Activated CD4-positive, alpha-beta memory T cell treated with anti-CD3 and anti-CD28 coated beads, Interleukin-2, amount 10 ng/mL, durations not matched to agents 7 days and 5 days (primary cell): Measurements from ENCODE around the gene SLC23A1. TPM values are rescaled to one million over a fixed set of nuclear protein-coding genes. Genes with fewer than 3 reads are reported as not detected.
A peak's percentile ranks its signal among the peaks of the same experiment; 100 is the strongest.

Source experiments
- CTCF ChIA-PET: fragments of 350-600 bp; sonication (Branson Sonifier 250); formaldehyde crosslinking; loops from one replicate; lab custom pipeline; 2021; ENCODE audit warnings: antibody characterized with exemption, inconsistent platforms; lab: Charles Lee
- POLR2A ChIA-PET: fragments of 350-600 bp; sonication (Branson Sonifier 250); formaldehyde crosslinking; loops from one replicate; lab custom pipeline; 2021; ENCODE audit warnings: antibody characterized with exemption; lab: Charles Lee
- DNase-seq: peaks from one replicate; pipeline ENCODE4 v3.0.0-alpha.2; 2020
- H3K27ac Mint-ChIP-seq: one replicate; pipeline ENCODE4 v1.8.0; 2021; ENCODE audit warnings: mild to moderate bottlenecking, mixed read lengths
- H3K27me3 Mint-ChIP-seq: one replicate; pipeline ENCODE4 v1.8.0; 2021; ENCODE audit warnings: mixed read lengths
- H3K36me3 Mint-ChIP-seq: one replicate; pipeline ENCODE4 v1.8.0; 2021; ENCODE audit warnings: low read depth, mixed read lengths
- H3K4me1 Mint-ChIP-seq: one replicate; pipeline ENCODE4 v1.8.0; 2021; ENCODE audit warnings: mixed read lengths
- H3K4me3 Mint-ChIP-seq: one replicate; pipeline ENCODE4 v1.8.0; 2021; ENCODE audit warnings: mild to moderate bottlenecking, mixed read lengths
- H3K9me3 Mint-ChIP-seq: one replicate; pipeline ENCODE4 v1.8.0; 2021; ENCODE audit warnings: mixed read lengths
- total RNA-seq, 2 experiments: library from RNA; stranded (reverse); gene quantifications; one replicate each; pipeline ENCODE4 v1.2.3, GENCODE V29; 2021

SLC23A1 gene
- total RNA-seq, 2 experiments from 2014 or later = 1.0 to 1.8 TPM

DNA sequence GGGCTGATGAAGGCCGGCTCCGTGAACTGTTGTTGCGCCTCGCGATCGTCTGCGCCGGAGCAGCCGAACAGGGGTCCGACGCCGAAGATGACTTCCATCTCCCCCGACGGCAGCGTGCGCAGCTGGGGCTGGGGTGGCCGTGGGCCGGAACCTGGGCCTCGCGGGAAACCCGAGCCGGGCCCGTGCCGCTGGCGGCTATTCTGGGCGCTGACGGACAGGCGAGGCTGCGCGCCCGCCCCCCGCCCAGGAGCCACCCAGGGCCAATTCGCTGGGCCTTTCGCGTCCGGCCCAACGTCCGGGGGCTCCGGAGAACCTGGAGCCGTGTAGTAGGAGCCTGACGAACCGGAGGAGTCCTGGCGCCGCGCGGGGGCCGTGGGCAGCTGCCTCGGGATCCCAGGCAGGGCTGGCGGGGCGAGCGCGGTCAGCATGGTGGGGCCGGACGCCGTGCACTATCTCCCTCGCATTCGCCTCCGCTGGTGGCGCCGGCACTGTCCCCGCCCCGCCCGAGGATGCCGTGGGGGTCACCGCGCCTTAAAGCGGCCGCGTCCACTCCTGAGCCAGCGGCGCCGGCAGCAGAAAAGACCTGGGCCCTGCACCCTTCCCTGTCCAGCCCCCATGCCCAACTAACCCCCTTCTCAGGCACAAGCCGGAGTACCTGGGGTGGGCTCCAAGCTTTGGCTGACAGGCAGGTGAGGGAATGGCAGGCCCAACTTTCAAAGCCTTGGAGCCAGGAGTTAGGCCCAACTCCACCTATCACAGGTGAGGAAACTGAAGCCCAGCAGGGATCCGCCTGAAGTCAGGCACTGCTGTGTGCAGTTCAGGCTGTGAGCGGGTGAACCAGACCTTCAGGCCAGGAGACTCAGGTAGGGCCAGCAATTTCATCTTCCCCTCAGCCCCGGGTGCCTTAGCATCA is 11.8 kb upstream of the SLC23A1 start, which contains the start of gene PROB1:
Gene PROB1, minus strand, starts transcription at position 451 of the 913 bp plus-strand sequence. Its CDS starts 23 bp downstream, at position 428.
- H3K27ac Mint-ChIP-seq = peak within 1 kb of the TSS; percentile 90

DNA sequence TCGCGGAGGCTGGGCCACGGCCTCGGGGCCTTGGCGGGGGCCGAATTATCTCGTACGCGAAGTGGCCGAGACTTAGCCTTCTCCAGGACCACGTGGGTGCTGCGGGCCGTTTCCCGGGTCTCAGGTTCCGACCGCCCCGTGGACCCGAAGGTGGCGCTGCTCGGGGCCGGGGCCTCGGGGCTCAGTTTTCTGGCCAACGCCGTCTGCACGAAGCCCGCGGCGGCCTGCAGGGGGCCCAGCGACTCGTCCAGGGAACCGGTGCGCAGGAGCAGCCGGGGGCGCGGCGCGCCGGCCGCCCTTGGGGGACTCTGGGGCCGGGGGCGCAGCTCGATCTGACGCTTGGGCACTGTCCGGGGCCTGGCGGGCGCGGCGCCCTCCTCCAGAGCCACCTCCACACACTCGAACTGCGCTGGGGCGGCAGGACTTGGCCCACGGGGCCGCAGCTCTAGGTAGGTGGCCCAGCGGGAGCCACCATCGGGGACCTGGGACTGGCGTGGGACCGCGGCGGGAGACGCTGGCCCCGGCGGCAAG is 11.1 kb upstream of the SLC23A1 start:
- Mint-ChIP-seq H3K9me3 (no peaks in the 10 kb centered on the region), H3K36me3 (peaks cover 28% of the 10 kb centered on the region), H3K4me1 (peaks cover 60% of the 10 kb centered on the region), H3K27me3 (no peaks in the 10 kb centered on the region), H3K4me3 (peak overlapping the region; percentile 99), H3K27ac (peak overlapping the region; percentile 90)
- ChIA-PET POLR2A (interaction anchor here (1.9 to 10.9 kb wide), 5 partner anchors 9 to 100 kb away, joined by 7 to 122 read pairs (median 52); partner anchors contain the start of genes MATR3, PAIP2, SPATA24 and STING1), CTCF (interaction anchor here (0.6 to 5.2 kb wide), 4 partner anchors 9 to 143 kb away, joined by 3 to 26 read pairs (median 10); partner anchors contain the start of gene SPATA24)
- peak; percentile 65 for DNase-seq

More for the DNA sequence above, 11.8 kb upstream of the SLC23A1 start, which contains the start of gene PROB1:
- CTCF ChIA-PET = interaction anchor here (0.6 to 5.2 kb wide), 4 partner anchors 8 to 144 kb away, joined by 3 to 26 read pairs (median 10); partner anchors contain the start of gene SPATA24
- DNase-seq = no peak
- peaks cover 59% of the 10 kb centered on the region for H3K4me1 Mint-ChIP-seq
- H3K4me3 Mint-ChIP-seq = peak within 1 kb of the TSS; percentile 99
- POLR2A ChIA-PET = interaction anchor here (0.8 to 10.9 kb wide), 6 partner anchors 9 to 168 kb away, joined by 3 to 122 read pairs (median 10); partner anchors contain the start of genes PAIP2, SPATA24 and STING1
- peaks cover 31% of the 10 kb centered on the region for H3K36me3 Mint-ChIP-seq
- H3K27me3 Mint-ChIP-seq = no peaks in the 10 kb centered on the region
- H3K9me3 Mint-ChIP-seq = no peaks in the 10 kb centered on the region

DNA sequence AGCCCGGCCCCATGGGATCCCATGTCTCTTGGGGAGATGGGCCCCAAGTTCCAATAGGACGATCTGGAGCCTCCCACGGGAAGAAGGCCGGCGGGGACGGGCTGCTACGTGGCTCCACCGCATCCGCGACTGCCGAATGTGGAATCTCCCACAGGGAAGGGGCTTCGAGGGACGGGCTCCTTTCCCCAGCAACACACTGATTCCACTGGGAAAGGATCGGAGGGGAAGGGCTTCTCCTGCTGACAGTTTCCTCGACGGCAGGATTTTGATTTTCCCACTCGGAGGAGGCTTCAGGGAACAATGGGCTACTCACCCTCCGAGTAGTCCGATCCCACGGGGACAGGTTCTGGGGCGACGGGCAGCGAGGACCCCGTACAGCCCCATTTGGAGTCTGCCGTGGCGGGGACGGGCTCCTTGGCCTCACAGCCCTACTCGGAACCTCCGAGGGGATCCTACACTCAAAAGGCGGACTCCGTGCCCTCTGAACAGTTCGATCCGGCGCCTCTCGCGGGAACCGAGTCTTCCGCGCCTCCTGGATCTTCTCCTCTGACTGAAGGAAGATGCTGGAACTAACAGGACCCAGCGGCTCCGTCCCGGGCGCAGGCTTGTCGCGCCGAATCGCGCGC is 10.5 kb upstream of the SLC23A1 start:
- ChIA-PET CTCF (interaction anchor here (0.6 to 5.2 kb wide), 9 partner anchors 9 to 168 kb away, joined by 3 to 26 read pairs (median 4); partner anchors contain the start of genes PAIP2, SPATA24 and STING1), POLR2A (interaction anchor here (0.6 to 10.9 kb wide), 12 partner anchors 10 to 182 kb away, joined by 3 to 122 read pairs (median 10); partner anchors contain the start of genes DNAJC18, MATR3, PAIP2 and SPATA24)
- DNase-seq = peak; percentile 39
- no peaks in the 10 kb centered on the region for H3K27me3 Mint-ChIP-seq
- peaks cover 27% of the 10 kb centered on the region for H3K36me3 Mint-ChIP-seq
- peak overlapping the region; percentile 99 for H3K4me3 Mint-ChIP-seq
- peak overlapping the region; percentile 90 for H3K27ac Mint-ChIP-seq
- H3K9me3 Mint-ChIP-seq = no peaks in the 10 kb centered on the region
- H3K4me1 Mint-ChIP-seq = peaks cover 63% of the 10 kb centered on the region

DNA sequence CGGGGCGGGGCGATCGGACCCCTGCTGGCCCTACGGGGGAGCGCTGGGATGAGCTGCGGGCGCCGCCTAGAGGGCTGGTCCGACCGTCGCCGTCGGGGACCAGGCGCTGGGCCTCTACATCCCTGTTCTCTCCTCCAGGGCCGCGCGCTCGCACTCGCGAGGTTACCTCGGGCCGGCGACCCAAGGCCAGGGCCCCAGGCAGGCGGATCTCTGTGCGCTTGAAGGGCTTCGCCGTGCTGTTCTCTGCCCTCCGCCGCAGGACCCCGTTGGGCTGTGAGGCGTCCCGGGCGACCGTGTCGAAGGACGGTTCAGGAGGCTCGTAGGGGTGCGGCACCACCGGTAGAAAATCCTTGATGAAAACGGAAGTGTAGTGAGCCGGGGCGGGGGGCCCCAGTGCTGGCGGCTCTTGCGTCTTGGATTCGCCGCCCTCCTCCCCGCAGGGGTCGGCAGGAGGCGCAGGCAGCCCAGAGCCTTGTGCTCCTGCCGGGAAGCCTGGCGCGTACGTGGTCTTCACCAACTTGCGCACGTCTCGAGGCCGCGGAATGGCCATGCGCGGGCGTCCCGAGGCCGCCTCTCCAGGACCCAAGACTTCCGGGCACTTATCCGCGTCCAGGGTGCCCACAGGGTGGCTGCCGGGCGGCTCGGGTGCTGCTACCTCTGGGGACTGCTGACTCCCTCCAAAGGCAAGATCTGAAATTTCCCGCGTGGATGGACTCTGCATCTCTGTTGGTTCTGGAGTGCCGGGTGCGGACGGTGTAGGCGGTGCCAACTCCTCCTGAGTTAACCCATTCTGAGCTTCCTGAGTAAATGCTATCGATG is 9.8 kb upstream of the SLC23A1 start:
- H3K27ac Mint-ChIP-seq = peak overlapping the region; percentile 90
- POLR2A ChIA-PET = interaction anchor here (0.6 to 10.9 kb wide), 20 partner anchors 12 to 817 kb away, joined by 3 to 122 read pairs (median 7); partner anchors contain the start of genes DNAJC18, HSPA9, MATR3 and PAIP2
- CTCF ChIA-PET = interaction anchor here (0.6 to 5.2 kb wide), 11 partner anchors 10 to 169 kb away, joined by 3 to 26 read pairs (median 3); partner anchors contain the start of genes PAIP2, SPATA24 and STING1
- no peaks in the 10 kb centered on the region for H3K9me3 Mint-ChIP-seq
- DNase-seq = peak; percentile 92
- H3K36me3 Mint-ChIP-seq = peaks cover 29% of the 10 kb centered on the region
- peaks cover 65% of the 10 kb centered on the region for H3K4me1 Mint-ChIP-seq
- H3K27me3 Mint-ChIP-seq = no peaks in the 10 kb centered on the region
- peak overlapping the region; percentile 99 for H3K4me3 Mint-ChIP-seq

DNA sequence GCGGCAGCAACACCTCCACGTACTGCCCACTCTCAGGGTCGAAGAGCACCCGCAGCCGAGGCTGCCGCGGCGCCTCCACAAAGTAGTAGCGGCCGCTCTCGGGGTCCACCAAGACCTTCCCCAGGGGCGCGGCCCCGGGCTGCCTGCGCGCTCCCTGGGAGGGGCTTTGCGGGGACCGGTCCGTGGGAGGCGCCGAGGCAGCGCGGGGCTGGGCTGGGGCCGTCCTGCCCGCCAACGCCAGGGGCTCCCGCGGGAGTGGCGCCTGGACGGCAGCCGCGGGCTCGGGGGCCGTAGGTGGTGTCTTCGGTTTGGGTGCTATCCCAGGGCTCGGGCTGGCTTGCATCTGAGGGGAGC is 9.2 kb upstream of the SLC23A1 start:
- H3K9me3 Mint-ChIP-seq = no peaks in the 10 kb centered on the region
- peak overlapping the region; percentile 99 for H3K27ac Mint-ChIP-seq
- ChIA-PET POLR2A (interaction anchor here (0.7 to 10.9 kb wide), 20 partner anchors 12 to 849 kb away, joined by 3 to 122 read pairs (median 6); partner anchors contain the start of genes DNAJC18, ETF1, HSPA9 and MATR3), CTCF (interaction anchor here (0.7 to 5.2 kb wide), 8 partner anchors 10 to 169 kb away, joined by 3 to 26 read pairs (median 4); partner anchors contain the start of genes PAIP2, SPATA24 and STING1)
- peaks cover 27% of the 10 kb centered on the region for H3K36me3 Mint-ChIP-seq
- H3K4me3 Mint-ChIP-seq = peak overlapping the region; percentile 99
- peaks cover 66% of the 10 kb centered on the region for H3K4me1 Mint-ChIP-seq
- H3K27me3 Mint-ChIP-seq = no peaks in the 10 kb centered on the region
- DNase-seq = no peak

DNA sequence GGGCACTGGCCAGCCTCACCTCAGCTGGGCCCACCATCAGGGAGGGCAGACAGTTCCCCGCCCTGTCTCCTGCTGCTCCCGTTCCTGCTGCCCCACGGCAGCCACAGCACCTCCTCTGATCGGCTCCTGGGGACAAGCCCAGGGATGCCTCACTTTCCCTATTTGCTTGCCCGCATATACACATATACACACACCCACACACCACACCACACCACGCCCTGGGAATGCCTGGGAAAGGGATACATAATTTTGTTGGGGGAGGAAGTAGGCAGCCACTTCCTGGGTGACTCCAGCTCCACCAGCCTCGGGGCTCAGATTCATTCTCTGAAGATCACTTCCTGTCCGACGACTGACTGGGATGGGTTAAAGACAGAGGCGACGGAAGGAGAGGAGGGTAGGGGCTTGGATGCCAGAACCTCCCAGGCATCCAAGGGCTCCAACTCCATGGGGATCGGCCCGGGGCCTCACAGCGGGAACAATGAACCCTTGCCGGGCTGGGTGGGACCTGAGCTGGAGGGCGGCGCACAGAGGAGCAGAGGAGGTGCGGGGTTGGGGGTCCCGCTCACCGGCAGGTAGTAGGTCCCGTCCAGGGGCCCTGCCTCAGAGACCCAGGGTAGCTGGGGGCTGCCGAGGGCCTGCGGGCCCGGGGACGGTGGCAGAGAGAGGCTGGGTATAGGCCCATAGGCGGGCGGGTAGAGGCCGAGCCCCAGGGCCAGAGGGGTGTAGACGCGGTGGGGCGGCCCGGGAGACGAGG is 8.7 kb upstream of the SLC23A1 start:
- Mint-ChIP-seq H3K4me1 (peaks cover 63% of the 10 kb centered on the region), H3K27ac (peak overlapping the region; percentile 99), H3K9me3 (no peaks in the 10 kb centered on the region), H3K36me3 (peaks cover 22% of the 10 kb centered on the region), H3K4me3 (peak overlapping the region; percentile 99), H3K27me3 (no peaks in the 10 kb centered on the region)
- ChIA-PET POLR2A (interaction anchor here (0.7 to 10.9 kb wide), 27 partner anchors 10 to 849 kb away, joined by 3 to 122 read pairs (median 5); partner anchors contain the start of genes DNAJC18, ETF1, HSPA9 and MATR3), CTCF (interaction anchor here (0.6 to 5.2 kb wide), 12 partner anchors 9 to 170 kb away, joined by 3 to 26 read pairs (median 5); partner anchors contain the start of genes PAIP2, SPATA24 and STING1)
- DNase-seq = peak; percentile 58

DNA sequence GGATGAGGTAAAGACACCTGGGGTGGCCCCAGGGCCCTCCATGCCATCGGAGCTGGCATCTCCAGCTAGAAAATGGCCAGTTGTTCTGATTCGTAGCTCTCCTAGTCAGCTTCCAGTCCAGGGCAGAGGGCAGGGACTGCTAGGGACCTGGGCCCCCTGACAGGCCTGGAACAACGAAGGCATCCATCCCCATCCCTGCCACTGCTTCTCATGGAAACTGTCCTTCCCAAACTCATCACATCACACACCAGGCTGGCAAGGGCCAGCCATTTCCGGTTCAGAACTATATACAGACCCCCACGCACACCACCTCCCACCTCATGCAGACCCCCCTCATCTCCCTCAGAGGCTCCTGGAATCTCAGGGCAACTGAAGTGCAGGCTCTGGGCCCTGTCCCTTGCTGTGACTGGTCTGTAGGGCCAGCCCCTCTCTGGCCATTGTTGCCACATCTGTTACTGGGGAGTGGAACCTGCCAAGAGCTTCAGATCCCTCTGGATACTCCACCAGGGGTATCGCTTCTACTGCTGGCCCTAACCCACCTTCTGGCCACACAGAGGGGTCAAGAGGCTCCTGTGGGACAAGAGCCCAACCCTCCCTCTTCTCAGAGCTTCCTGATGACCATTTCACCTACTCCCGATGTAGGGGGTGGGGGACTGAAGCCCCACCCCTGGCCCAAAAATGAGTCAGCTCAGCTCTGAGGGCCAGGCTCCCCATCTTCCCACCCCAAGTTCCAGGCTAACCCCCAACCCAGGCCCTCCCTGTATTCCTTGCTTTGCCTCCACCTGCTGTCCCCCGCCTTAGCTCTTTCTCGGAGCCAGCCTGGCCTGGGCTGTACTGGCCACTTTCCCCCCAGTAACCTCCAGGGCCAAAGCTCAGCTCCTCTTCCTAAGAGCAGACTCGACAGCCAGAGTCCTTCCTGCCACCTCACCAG is 7.8 kb upstream of the SLC23A1 start:
- H3K9me3 Mint-ChIP-seq = no peaks in the 10 kb centered on the region
- H3K4me1 Mint-ChIP-seq = peaks cover 64% of the 10 kb centered on the region
- peaks cover 14% of the 10 kb centered on the region for H3K36me3 Mint-ChIP-seq
- no peak for DNase-seq
- ChIA-PET CTCF (interaction anchor here (0.6 to 5.2 kb wide), 10 partner anchors 9 to 139 kb away, joined by 3 to 26 read pairs (median 6); partner anchors contain the start of genes PAIP2 and SPATA24), POLR2A (interaction anchor here (0.9 to 10.9 kb wide), 29 partner anchors 9 to 848 kb away, joined by 3 to 122 read pairs (median 5); partner anchors contain the start of genes ETF1, HSPA9, MATR3 and PAIP2)
- H3K27me3 Mint-ChIP-seq = no peaks in the 10 kb centered on the region
- H3K4me3 Mint-ChIP-seq = peak overlapping the region; percentile 99
- peak overlapping the region; percentile 99 for H3K27ac Mint-ChIP-seq

DNA sequence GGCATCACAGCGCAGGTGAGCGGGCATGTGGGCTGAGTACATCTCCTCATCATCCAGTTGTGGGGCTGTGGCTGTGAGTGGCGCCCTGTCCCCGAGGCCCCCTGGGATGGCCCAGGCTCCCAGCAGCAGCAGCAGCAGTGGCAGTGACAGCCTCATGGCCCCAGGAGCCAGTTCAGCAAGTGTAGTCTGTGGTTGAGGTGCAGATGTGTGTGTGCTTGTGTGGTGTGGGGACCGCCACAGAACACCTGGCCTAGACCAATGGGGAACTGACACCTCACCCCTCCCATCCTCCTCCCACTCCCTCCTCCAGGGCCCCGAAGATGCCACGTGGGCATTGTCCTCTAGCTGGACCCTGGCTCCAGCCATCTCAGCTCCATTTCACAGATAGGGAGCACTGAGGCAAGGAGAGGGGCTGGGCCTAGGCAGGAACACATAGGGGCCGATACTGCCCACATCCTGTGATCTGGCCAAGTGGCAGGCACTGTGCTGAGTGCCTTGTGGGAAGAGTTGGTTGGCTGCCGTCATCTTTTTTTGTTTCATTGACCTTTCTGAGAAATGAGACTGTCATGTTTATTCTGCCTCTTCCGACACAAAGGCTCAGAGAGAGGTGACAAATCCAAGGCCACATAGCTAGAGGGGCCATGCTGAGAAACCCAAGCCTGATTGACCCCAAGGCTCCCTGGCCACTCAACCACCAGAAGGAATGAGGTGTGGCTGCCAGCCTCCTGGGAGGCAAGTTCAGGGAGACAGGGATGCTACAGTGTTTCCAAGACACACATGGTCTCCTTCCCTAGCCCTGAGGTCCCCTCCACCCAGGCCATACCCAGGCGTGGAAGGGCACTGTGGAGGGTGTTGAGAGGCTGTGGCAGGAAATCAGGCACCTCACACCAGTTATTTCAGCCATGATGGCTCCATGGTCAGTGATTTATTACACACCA is 6.9 kb upstream of the SLC23A1 start, which contains the start of gene MZB1:
Gene MZB1, minus strand, starts transcription at position 213 of the 938 bp plus-strand sequence. Its CDS starts 57 bp downstream, at position 156.
- H3K27ac Mint-ChIP-seq = peak within 1 kb of the TSS; percentile 99
- H3K27me3 Mint-ChIP-seq = no peaks in the 10 kb centered on the region
- no peaks in the 10 kb centered on the region for H3K9me3 Mint-ChIP-seq
- H3K36me3 Mint-ChIP-seq = peaks cover 14% of the 10 kb centered on the region
- peak within 1 kb of the TSS; percentile 99 for H3K4me3 Mint-ChIP-seq
- H3K4me1 Mint-ChIP-seq = peaks cover 65% of the 10 kb centered on the region
- peak; percentile 89 for DNase-seq
- ChIA-PET POLR2A (interaction anchor here (0.6 to 10.9 kb wide), 25 partner anchors 9 to 815 kb away, joined by 3 to 122 read pairs (median 4); partner anchors contain the start of genes HSPA9, MATR3, PAIP2 and SPATA24), CTCF (interaction anchor here (0.6 to 5.2 kb wide), 8 partner anchors 13 to 870 kb away, joined by 3 to 26 read pairs (median 6); partner anchors contain the start of genes MATR3, PAIP2 and SPATA24)
